ENCODE measurements around the gene GVQW3. TPM values are rescaled to one million over a fixed set of nuclear protein-coding genes. Genes with fewer than 3 reads are reported as not detected.

GVQW3 gene
- total RNA-seq, 4 donors from 2014 or later: 1.8 to 8.1 (median 2.2) TPM

GRCh38 chr11:76337923-76338322 is 43.2 kb upstream of the GVQW3 start:
- Histone ChIP-seq H3K4me1 (peaks cover 0 to 22% (median 3%) of the 10 kb centered on the region in 4 donors), H3K27me3 (no peaks in the 10 kb centered on the region), H3K27ac (peak overlapping the region in 2 of 4 donors; percentile 51 to 63), H3K36me3 (no peaks in the 10 kb centered on the region), H3K4me3 (no peak overlapping the region), H3K9me3 (peaks cover 0 to 7% (median 0%) of the 10 kb centered on the region in 4 donors)
- WGBS, 2 donors: 65 to 78% methylated on average over 4 of the region's 4 CpGs
- TF ChIP-seq EP300 (IDR thresholded peaks at IDR 0.05): no peak
- TF ChIP-seq POLR2A (IDR thresholded peaks at IDR 0.05): no peak
- no peak for TF ChIP-seq CTCF (IDR thresholded peaks at IDR 0.05)
- no peak for DNase-seq (ENCODE audit: low spot score in 2 of 2)

DNA sequence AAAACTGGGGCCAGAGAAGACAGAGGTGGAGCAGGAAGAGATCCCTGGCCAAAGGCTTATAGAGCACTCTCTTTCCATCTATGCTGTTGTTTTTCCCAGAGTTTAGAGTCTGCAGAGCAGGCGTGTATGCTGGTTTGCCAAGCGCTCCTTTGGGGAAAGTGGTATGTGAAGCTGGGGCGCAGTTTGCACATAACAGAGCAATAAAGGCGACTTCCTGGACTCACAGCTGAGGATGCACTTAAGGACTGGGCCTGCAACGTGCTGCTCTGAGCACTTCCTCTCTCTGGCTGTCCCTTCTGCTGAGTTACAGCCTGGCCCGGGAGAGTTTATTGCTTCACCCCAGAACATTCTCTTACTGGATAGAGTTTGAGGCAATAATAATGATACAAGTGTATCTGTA is 41.9 kb upstream of the GVQW3 start:
- no peak for TF ChIP-seq POLR2A (IDR thresholded peaks at IDR 0.05)
- peak in 1 of 2 donors; percentile 65 for TF ChIP-seq EP300 (IDR thresholded peaks at IDR 0.05)
- no peak for TF ChIP-seq CTCF (IDR thresholded peaks at IDR 0.05)
- peak; percentile 58 to 64 for DNase-seq (ENCODE audit: low spot score in 2 of 2)
- H3K4me3 ChIP-seq: no peak overlapping the region
- 10 to 31% methylated on average over 6 of the region's 6 CpGs for WGBS, 2 donors
- no peaks in the 10 kb centered on the region for H3K36me3 ChIP-seq
- peaks cover 0 to 7% (median 0%) of the 10 kb centered on the region in 4 donors for H3K9me3 ChIP-seq
- H3K4me1 ChIP-seq: peaks cover 0 to 22% (median 3%) of the 10 kb centered on the region in 4 donors
- H3K27me3 ChIP-seq: no peaks in the 10 kb centered on the region
- peak overlapping the region; percentile 45 to 71 (median 48) for H3K27ac ChIP-seq

- Histone ChIP-seq H3K36me3 (peaks cover 0 to 32% (median 0%) of the 10 kb centered on the region in 3 donors), H3K9me3 (no peaks in the 10 kb centered on the region), H3K27ac (no peak overlapping the region), H3K4me1 (no peaks in the 10 kb centered on the region), H3K27me3 (no peaks in the 10 kb centered on the region), H3K4me3 (no peak overlapping the region)
- TF ChIP-seq CTCF (IDR thresholded peaks at IDR 0.05) (no peak), POLR2A (IDR thresholded peaks at IDR 0.05) (no peak), EP300 (IDR thresholded peaks at IDR 0.05) (no peak)
- WGBS, 2 donors: 50 to 55% methylated on average over 2 of the region's 2 CpGs
- no peak for DNase-seq (ENCODE audit: low spot score in 2 of 2)
Measured at GRCh38 chr11:76347466-76347865, 33.7 kb upstream of the GVQW3 start.

GRCh38 chr11:76348348-76348747 is 32.8 kb upstream of the GVQW3 start:
- Histone ChIP-seq H3K4me3 (no peak overlapping the region), H3K36me3 (peaks cover 0 to 41% (median 0%) of the 10 kb centered on the region in 3 donors), H3K27me3 (no peaks in the 10 kb centered on the region), H3K27ac (no peak overlapping the region), H3K9me3 (no peaks in the 10 kb centered on the region), H3K4me1 (no peaks in the 10 kb centered on the region)
- TF ChIP-seq CTCF (IDR thresholded peaks at IDR 0.05): no peak
- WGBS, 2 donors: 93 to 94% methylated on average over 3 of the region's 3 CpGs
- DNase-seq (ENCODE audit: low spot score in 2 of 2): no peak

- TF ChIP-seq EP300 (IDR thresholded peaks at IDR 0.05): no peak
- TF ChIP-seq CTCF (IDR thresholded peaks at IDR 0.05): no peak
- TF ChIP-seq POLR2A (IDR thresholded peaks at IDR 0.05): no peak
- Histone ChIP-seq H3K27me3 (no peaks in the 10 kb centered on the region), H3K36me3 (peaks cover 0 to 71% (median 4%) of the 10 kb centered on the region in 3 donors), H3K27ac (no peak overlapping the region), H3K4me1 (peaks cover 0 to 4% (median 0%) of the 10 kb centered on the region in 4 donors), H3K4me3 (no peak overlapping the region), H3K9me3 (peaks cover 0 to 7% (median 0%) of the 10 kb centered on the region in 4 donors)
- WGBS, 2 donors: 57 to 61% methylated on average over 1 of the region's 1 CpG
- DNase-seq (ENCODE audit: low spot score in 2 of 2): no peak
Measured at GRCh38 chr11:76355172-76355571, 26.0 kb upstream of the GVQW3 start.

All from tibial nerve (tissue), 4 donors.